ENCODE data around the gene ATF6. TPM values are rescaled to one million over a fixed set of nuclear protein-coding genes. Genes with fewer than 3 reads are reported as not detected.

The ATF6 gene
- total and polyA plus RNA-seq, 2 of the 4 experiments (the other 2 are of a cell fraction): 12.2 to 17.6 TPM

GRCh38 chr1:161799792-161800191 is 33.7 kb downstream of the ATF6 start:
- no TSS peak for BruUV-seq (replicated peaks)
- Histone ChIP-seq H3K23ac (ENCODE audit: low read depth, low read length) (no peak overlapping the region), H3K4me1 (ENCODE audit: control insufficient read depth, insufficient read depth, low read length) (no peaks in the 10 kb centered on the region), H3K9me3 (ENCODE audit: control insufficient read depth, insufficient read depth, low read length) (no peaks in the 10 kb centered on the region), H3K27me3 (ENCODE audit: control insufficient read depth, insufficient read depth, low read length) (no peaks in the 10 kb centered on the region), H3K4ac (ENCODE audit: low read depth, low read length) (no peak overlapping the region), H3K79me1 (ENCODE audit: low read depth in 1 of 2, low read length in 2 of 2) (no peaks in the 10 kb centered on the region; a peak in 2 of 4 replicates), H2AK5ac (ENCODE audit: low read depth, low read length) (no peak overlapping the region), H2BK15ac (ENCODE audit: low read depth, low read length) (no peak overlapping the region), H3K9ac (ENCODE audit: low read depth, low read length) (no peak overlapping the region), H2BK5ac (ENCODE audit: low read depth, low read length, poor library complexity, severe bottlenecking) (no peak overlapping the region), H4K5ac (ENCODE audit: low read depth, low read length) (no peak overlapping the region), H3K56ac (ENCODE audit: extremely low read depth, insufficient read depth, low read length) (no peak overlapping the region), H3K4me3 (ENCODE audit: insufficient read depth, low read depth, low read length) (no peak overlapping the region), H4K8ac (ENCODE audit: low read depth in 2 of 2, low read length in 2 of 2) (no peak overlapping the region), H4K91ac (ENCODE audit: insufficient read depth, low read depth, low read length) (no peak overlapping the region), H3K27ac (ENCODE audit: insufficient read depth, low read length) (no peak overlapping the region), H2BK120ac (ENCODE audit: low read depth, low read length) (no peak overlapping the region), H3K18ac (ENCODE audit: low read depth, low read length) (no peak overlapping the region), H2AK9ac (replicated peaks; ENCODE audit: low read depth, low read length, poor library complexity) (no peak overlapping the region), H3K14ac (replicated peaks; ENCODE audit: low read depth, low read length) (no peak overlapping the region), H2AFZ (replicated peaks; ENCODE audit: low read length, poor library complexity) (no peak overlapping the region), H3K9me1 (ENCODE audit: insufficient read depth, low read length) (no peaks in the 10 kb centered on the region), H2BK20ac (ENCODE audit: low read depth, low read length) (no peak overlapping the region), H3K4me2 (ENCODE audit: low read depth, low read length) (no peak overlapping the region), H4K20me1 (ENCODE audit: insufficient read depth, low read length) (no peaks in the 10 kb centered on the region), H3K36me3 (ENCODE audit: control insufficient read depth, insufficient read depth, low read length) (peaks cover 5% of the 10 kb centered on the region; the same call in 1 of the 2 replicates)
- intact Hi-C loops (cut with micrococcal nuclease) (loop anchor here (10.0 kb wide), 1 partner anchor 595 kb away; no protein-coding TSS in a partner anchor), dilution Hi-C loops (cut with HindIII; ENCODE audit: low sequenced_read_pairs, unreplicated experiment) (no loop called here), in situ Hi-C loops (cut with MboI; ENCODE audit: low sequenced_read_pairs) (loop anchor here (25.0 kb wide), 2 partner anchors 438 to 588 kb away; partner anchors contain the start of genes C1orf226 and SPATA46)
- ChIA-PET POLR2A (ENCODE audit: unreplicated experiment) (no interaction called here), CTCF (interaction anchor here (1.0 kb wide), 1 partner anchor 237 kb away, joined by 3 read pairs; no protein-coding TSS in a partner anchor)
- no peak for ATAC-seq (ENCODE audit: low read depth)
- no peak for DNase-seq
- TF ChIP-seq ELK1 (IDR thresholded peaks at IDR 0.05; ENCODE audit: borderline replicate concordance, low read depth, low read length) (no peak), CHD1 (IDR thresholded peaks at IDR 0.05; ENCODE audit: low read depth, low read length) (no peak), CTCF (conservative IDR thresholded peaks at IDR 0.05; ENCODE audit: low read depth, low read length) (no peak), CEBPB (IDR thresholded peaks at IDR 0.05; ENCODE audit: low read depth, low read length) (no peak), MAZ (IDR thresholded peaks at IDR 0.05; ENCODE audit: borderline replicate concordance, low read depth, low read length) (no peak), POLR2A (IDR thresholded peaks at IDR 0.05; ENCODE audit: low read depth, low read length) (no peak), USF2 (IDR thresholded peaks at IDR 0.05; ENCODE audit: low read depth, low read length) (no peak), MAFK (IDR thresholded peaks at IDR 0.05; ENCODE audit: low read depth, low read length) (no peak), BHLHE40 (IDR thresholded peaks at IDR 0.05; ENCODE audit: low read depth, low read length) (no peak), FOS (IDR thresholded peaks at IDR 0.05; ENCODE audit: low read depth, low read length) (no peak), MXI1 (IDR thresholded peaks at IDR 0.05; ENCODE audit: borderline replicate concordance, low read depth, low read length) (no peak), RFX5 (IDR thresholded peaks at IDR 0.05; ENCODE audit: low read depth, low read length) (no peak), RCOR1 (IDR thresholded peaks at IDR 0.05; ENCODE audit: insufficient replicate concordance, low read length) (no peak)
- no CpG with 5 or more reads among the region's 1 CpG for WGBS, 2 experiments (ENCODE audit: extremely low coverage in 2 of 2, insufficient read length in 1 of 2)
